T-helper 17 cell (primary cell): ENCODE results near the gene MTCH1. TPM values are rescaled to one million over a fixed set of nuclear protein-coding genes. Genes with fewer than 3 reads are reported as not detected.

ENCODE experiments used
- ATAC-seq: fragments of 150-1000 bp; cut with Tn5 transposase; 2 replicates; pipeline ENCODE4 v1.10.0; 2021; ENCODE audit warnings: mild to moderate bottlenecking, moderate library complexity
- DNase-seq, 3 donors: peaks; one replicate each; pipeline versions ENCODE4 v3.0.0 to v3.0.0-alpha.2; 2020 to 2021
- H3K9me3 ChIP-seq: one replicate; pipeline ENCODE4 v1.7.0; 2013; ENCODE audit warnings: low read length, mild to moderate bottlenecking; ENCODE audit not compliant: control insufficient read depth, poor library complexity, severe bottlenecking
- H3K27ac Mint-ChIP-seq: one replicate; pipeline ENCODE4 v1.8.0; 2022; ENCODE audit warnings: mild to moderate bottlenecking, moderate library complexity, mixed read lengths
- H3K27me3 Mint-ChIP-seq: one replicate; pipeline ENCODE4 v1.8.0; 2022; ENCODE audit warnings: mixed read lengths
- H3K36me3 Mint-ChIP-seq: one replicate; pipeline ENCODE4 v1.8.0; 2022; ENCODE audit warnings: low read depth, mixed read lengths
- H3K4me1 Mint-ChIP-seq: one replicate; pipeline ENCODE4 v1.8.0; 2022; ENCODE audit warnings: mild to moderate bottlenecking, mixed read lengths
- H3K4me3 Mint-ChIP-seq: one replicate; pipeline ENCODE4 v1.8.0; 2022; ENCODE audit warnings: mild to moderate bottlenecking, moderate library complexity, mixed read lengths
- total RNA-seq, 4 donors: library from RNA in 2 of 4; stranded (reverse) in 2 of 4; gene quantifications; one replicate each; pipeline ENCODE4 v1.2.3 and lab custom pipeline; 2022 to 2026

MTCH1 gene
- total RNA-seq, 2 donors from 2014 or later = 194 to 202 TPM

DNA sequence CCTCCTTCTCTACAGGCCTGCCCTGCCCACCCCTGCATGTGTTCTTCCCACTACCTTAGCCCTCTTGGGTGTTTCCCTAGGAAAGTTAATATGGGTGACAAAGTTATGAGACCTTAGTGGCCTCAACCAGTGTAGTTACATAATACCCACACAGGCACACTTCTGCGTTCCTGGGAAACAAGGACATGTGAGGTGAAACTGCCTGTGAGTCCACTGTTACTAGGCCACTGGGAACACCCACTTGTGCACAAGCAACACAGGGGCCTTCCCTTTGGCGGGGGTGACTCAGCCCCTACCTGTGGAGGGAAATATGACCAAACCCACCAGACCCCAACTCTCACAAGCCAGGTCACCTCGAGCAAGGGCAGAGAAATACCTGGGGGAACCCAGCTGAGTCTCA is 18.7 kb downstream of the MTCH1 start:
- Mint-ChIP-seq H3K27ac (peak overlapping the region; percentile 93), H3K36me3 (peaks cover 3% of the 10 kb centered on the region), H3K4me3 (no peak overlapping the region), H3K4me1 (peaks cover 32% of the 10 kb centered on the region), H3K27me3 (no peaks in the 10 kb centered on the region)
- ATAC-seq (no peak), DNase-seq (no peak)
- H3K9me3 ChIP-seq = no peaks in the 10 kb centered on the region

DNA sequence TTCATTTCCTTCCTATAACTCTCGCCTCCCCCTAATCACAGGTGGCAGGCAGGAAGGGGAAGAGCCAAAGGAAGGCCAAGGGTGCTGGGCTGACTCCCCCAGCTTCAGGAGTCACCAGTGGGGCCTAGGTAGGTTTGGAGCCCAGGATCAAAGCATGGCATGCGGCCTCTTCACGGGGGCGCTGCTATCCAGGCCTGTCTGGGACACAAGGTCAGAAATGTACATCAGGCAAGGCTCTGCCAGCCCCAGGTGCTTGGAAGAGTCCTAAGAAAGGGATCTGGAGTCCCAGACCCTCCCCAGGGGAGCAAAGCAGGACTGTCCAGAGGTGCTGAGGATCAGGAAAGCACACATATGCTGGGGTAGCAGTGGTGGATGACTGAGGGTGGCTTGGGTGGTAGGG is 21.1 kb downstream of the MTCH1 start:
- peak overlapping the region; percentile 93 for H3K27ac Mint-ChIP-seq
- no peaks in the 10 kb centered on the region for H3K9me3 ChIP-seq
- ATAC-seq (no peak), DNase-seq (no peak)
- H3K27me3 Mint-ChIP-seq = no peaks in the 10 kb centered on the region
- peak overlapping the region; percentile 31 for H3K4me3 Mint-ChIP-seq
- H3K4me1 Mint-ChIP-seq = peaks cover 41% of the 10 kb centered on the region
- H3K36me3 Mint-ChIP-seq = peaks cover 3% of the 10 kb centered on the region

DNA sequence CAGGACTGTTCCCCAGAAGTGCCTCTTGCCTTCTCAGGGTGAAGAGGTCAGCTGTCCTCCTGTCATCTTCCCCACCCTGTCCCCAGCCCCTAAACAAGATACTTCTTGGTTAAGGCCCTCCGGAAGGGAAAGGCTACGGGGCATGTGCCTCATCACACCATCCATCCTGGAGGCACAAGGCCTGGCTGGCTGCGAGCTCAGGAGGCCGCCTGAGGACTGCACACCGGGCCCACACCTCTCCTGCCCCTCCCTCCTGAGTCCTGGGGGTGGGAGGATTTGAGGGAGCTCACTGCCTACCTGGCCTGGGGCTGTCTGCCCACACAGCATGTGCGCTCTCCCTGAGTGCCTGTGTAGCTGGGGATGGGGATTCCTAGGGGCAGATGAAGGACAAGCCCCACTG is 21.6 kb downstream of the MTCH1 start:
- no peak for ATAC-seq
- H3K27me3 Mint-ChIP-seq = no peaks in the 10 kb centered on the region
- no peaks in the 10 kb centered on the region for H3K9me3 ChIP-seq
- peaks cover 3% of the 10 kb centered on the region for H3K36me3 Mint-ChIP-seq
- peaks cover 39% of the 10 kb centered on the region for H3K4me1 Mint-ChIP-seq
- peak overlapping the region; percentile 93 for H3K27ac Mint-ChIP-seq
- no peak overlapping the region for H3K4me3 Mint-ChIP-seq
- no peak for DNase-seq

DNA sequence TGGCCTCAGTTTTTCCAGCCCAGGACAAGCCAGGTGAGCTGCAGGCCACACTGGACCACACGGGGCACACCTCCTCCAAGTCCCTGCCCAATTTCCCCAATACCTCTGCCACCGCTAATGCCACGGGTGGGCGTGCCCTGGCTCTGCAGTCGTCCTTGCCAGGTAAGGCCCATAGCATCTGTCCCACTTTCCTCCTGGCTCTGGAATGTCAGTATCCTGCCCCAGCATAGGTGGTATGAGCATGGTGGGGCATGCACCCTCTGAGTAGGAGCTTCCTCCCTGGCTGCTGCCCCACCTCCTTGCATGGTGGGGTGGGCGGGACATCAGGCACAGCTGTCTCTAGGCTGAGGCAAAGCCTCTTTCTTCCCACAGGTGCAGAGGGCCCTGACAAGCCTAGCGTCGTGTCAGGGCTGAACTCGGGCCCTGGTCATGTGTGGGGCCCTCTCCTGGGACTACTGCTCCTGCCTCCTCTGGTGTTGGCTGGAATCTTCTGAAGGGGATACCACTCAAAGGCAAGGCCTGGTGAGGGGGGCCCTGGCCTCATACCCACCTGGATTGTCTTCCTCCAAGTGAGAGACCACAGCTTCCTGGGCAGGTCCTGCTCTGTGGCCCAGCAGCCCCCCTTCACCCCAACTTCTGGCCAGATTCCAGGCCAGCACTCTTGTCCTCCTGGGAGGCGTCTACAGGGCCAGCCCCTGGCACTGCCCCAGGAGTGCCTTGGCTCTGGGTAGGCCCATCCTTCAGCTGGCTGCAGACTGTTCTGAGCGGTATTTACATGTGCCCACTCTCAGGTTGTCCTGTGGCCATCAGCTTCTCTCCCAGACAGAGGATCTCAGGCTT is 22.3 kb downstream of the MTCH1 start:
- no peak for DNase-seq
- H3K9me3 ChIP-seq = no peaks in the 10 kb centered on the region
- Mint-ChIP-seq H3K27me3 (no peaks in the 10 kb centered on the region), H3K4me3 (peak overlapping the region; percentile 71), H3K4me1 (peaks cover 39% of the 10 kb centered on the region), H3K36me3 (peaks cover 1% of the 10 kb centered on the region), H3K27ac (peak overlapping the region; percentile 93)
- peak; percentile 70 for ATAC-seq

DNA sequence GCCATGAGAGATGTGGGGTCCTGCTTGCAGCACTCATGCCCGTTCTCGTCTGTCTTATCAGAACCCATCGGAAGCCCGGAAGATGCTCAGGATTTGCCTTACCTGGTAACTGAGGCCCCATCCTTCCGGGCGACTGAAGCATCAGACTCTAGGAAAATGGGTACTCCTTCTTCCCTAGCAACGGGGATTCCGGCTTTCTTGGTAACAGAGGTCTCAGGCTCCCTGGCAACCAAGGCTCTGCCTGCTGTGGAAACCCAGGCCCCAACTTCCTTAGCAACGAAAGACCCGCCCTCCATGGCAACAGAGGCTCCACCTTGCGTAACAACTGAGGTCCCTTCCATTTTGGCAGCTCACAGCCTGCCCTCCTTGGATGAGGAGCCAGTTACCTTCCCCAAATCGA is 23.1 kb downstream of the MTCH1 start:
- Mint-ChIP-seq H3K36me3 (no peaks in the 10 kb centered on the region), H3K27me3 (no peaks in the 10 kb centered on the region), H3K4me3 (peak overlapping the region; percentile 71), H3K4me1 (peaks cover 39% of the 10 kb centered on the region), H3K27ac (peak overlapping the region; percentile 93)
- peak; percentile 56 to 83 (median 73) for DNase-seq
- no peaks in the 10 kb centered on the region for H3K9me3 ChIP-seq
- ATAC-seq = peak; percentile 84

DNA sequence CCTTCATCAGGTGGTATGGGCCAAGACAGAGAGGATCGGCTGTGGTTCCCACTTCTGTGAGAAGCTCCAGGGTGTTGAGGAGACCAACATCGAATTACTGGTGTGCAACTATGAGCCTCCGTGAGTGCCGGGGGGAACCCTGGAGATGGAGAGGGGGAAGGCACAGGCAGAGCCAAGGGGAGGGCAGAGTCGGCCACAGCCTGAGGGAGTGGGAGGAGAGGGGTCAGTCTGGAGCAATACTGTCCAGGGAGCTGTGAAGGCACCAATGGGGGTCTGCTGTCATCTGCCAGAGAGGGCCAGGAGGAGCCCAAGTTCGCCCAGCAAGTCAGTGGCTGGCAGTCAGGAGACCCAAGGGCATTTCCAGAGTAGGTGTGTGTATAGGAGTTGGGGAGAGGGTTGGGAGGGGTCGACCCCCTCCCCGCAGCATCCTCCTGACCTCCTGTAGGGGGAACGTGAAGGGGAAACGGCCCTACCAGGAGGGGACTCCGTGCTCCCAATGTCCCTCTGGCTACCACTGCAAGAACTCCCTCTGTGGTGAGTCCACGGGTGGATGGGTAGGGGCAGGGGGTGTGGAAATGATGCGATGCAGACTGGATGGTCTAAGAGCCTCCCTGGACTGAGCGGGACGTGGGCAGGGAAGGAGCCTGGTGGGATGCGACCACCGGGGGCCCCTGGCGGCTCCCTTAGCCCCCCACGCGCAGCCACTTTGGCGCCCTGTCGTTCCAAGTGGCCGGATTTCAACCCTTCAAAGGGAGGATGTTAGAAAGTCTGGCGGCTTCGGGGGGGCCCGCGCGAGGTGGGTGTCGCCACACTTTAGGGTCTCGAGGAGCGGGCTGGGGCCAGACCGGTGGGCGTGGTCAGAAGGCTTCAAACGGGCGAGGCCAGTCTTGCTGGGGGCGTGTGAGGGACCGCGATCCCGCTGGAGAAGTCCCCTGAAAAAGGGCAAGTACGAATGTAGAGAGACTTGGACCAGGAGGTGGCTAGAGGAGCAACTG is 24.3 kb downstream of the MTCH1 start:
- no peak for ATAC-seq
- Mint-ChIP-seq H3K27me3 (no peaks in the 10 kb centered on the region), H3K4me1 (peaks cover 47% of the 10 kb centered on the region), H3K36me3 (peaks cover 2% of the 10 kb centered on the region), H3K4me3 (peak overlapping the region; percentile 66), H3K27ac (peak overlapping the region; percentile 93)
- H3K9me3 ChIP-seq = no peaks in the 10 kb centered on the region
- DNase-seq = no peak

DNA sequence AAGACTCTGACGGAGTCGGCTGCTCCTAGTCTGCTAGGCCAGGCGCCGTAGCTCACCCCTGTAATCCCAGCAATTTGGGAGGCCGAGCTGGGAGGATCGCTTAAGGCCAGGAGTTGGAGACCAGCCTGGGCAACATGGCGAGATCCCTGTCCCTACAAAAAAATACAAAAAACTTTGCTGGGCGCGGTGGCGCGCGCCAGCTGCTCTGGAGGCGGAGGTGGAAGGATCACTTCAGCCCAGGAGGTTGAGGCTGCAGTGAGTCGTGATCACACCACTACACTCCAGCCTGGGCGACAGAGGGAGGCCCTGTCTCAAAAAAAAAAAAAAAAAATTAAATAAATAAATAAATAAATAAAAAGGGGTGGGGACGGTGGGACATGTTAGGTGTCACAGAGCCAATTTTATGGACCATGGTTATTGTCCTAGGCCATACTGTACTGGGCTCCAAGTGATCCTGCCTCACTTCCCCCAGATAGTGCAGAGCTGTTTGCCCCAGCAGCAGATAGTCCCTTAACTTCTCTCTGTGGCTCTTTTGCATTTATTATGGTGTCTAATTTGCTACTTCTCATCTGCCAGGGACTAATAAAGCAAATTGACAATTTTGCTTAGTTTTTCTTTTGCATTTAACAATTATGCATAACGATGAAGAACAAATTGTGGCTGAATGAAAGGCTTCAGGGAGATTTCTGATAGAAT is 26.3 kb downstream of the MTCH1 start:
- DNase-seq (no peak), ATAC-seq (no peak)
- Mint-ChIP-seq H3K27me3 (no peaks in the 10 kb centered on the region), H3K4me1 (peaks cover 58% of the 10 kb centered on the region), H3K4me3 (no peak overlapping the region), H3K36me3 (peaks cover 2% of the 10 kb centered on the region), H3K27ac (peak overlapping the region; percentile 93)
- H3K9me3 ChIP-seq = no peaks in the 10 kb centered on the region

DNA sequence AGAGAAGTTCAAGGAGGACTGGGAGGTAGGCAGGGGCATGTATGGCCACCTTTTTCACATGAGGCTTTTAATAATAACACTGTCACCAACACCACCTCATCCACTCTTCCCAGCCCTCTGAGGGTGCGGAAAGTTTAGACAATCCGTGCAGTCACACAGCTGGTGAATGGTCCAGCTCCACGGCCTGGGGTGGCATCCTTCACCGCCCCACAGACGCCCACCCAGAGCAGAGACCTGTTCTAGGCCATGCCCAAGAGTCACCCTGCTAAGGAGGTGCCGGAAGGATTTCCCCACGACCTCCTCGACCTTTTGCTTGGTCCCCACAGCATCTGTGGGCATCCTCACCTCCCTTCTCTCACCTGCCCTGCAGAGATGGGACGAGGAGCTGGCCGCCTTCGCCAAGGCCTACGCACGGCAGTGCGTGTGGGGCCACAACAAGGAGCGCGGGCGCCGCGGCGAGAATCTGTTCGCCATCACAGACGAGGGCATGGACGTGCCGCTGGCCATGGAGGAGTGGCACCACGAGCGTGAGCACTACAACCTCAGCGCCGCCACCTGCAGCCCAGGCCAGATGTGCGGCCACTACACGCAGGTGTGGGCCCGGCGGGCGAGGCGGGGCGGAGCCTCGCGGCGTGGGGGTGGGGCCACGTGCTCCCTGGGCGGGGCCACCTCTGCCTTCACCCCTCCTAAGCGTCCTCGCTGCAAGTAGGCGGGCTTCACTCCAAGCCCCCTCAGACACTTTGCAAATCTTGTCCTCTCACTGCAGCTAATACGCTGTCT is 27.0 kb downstream of the MTCH1 start:
- ATAC-seq (no peak), DNase-seq (no peak)
- no peaks in the 10 kb centered on the region for H3K9me3 ChIP-seq
- H3K4me3 Mint-ChIP-seq = no peak overlapping the region
- peak overlapping the region; percentile 92 for H3K27ac Mint-ChIP-seq
- H3K4me1 Mint-ChIP-seq = peaks cover 61% of the 10 kb centered on the region
- H3K27me3 Mint-ChIP-seq = no peaks in the 10 kb centered on the region
- H3K36me3 Mint-ChIP-seq = peaks cover 2% of the 10 kb centered on the region

DNA sequence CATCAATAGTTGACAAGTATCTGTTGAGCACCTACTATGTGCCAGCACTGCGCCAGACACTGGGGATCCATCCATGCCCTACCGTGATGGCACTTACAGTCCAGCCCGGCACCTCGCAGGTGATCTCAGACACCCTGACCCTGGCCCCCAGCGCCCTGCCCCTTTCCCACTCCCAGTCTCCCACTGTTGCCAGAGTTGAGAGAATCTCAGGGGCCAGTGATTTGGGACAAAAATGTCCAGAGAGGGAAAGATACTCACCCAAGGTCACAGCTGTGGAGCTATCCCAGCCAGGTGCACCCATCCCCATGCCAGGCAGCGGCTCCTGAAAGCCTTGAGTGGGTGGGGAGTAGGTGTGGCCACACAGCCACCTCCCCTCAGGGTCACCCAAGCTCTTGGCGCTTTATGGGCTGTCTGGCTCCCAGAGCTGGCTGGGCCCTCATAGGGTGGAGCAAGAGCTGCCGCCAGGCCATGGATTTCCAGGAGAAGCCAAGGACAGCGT is 28.2 kb downstream of the MTCH1 start:
- H3K36me3 Mint-ChIP-seq = peaks cover 2% of the 10 kb centered on the region
- no peak overlapping the region for H3K4me3 Mint-ChIP-seq
- H3K4me1 Mint-ChIP-seq = peaks cover 58% of the 10 kb centered on the region
- ATAC-seq = no peak
- H3K27me3 Mint-ChIP-seq = no peaks in the 10 kb centered on the region
- H3K9me3 ChIP-seq = no peaks in the 10 kb centered on the region
- no peak for DNase-seq
- H3K27ac Mint-ChIP-seq = peak overlapping the region; percentile 92

DNA sequence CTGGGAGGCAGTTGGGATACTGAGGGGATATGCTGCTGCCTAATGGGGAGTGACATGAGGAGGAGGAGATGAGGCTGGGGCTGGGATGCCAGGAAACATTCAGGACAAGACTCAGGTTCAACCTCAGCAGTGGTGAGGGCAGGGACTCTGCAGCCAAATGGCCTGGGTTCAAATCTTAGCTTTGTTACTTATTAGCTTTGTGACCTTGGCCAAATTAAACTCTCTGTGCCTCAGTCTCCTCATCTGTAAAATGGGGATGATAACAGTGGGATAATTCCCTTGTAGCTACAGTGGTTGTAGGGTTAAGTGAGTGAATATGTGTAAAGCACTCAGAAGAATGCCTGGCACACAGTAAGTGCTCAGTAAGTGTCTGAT is 29.6 kb downstream of the MTCH1 start:
- ATAC-seq (no peak), DNase-seq (no peak)
- Mint-ChIP-seq H3K36me3 (peaks cover 2% of the 10 kb centered on the region), H3K4me1 (peaks cover 53% of the 10 kb centered on the region), H3K27me3 (no peaks in the 10 kb centered on the region), H3K4me3 (peak overlapping the region; percentile 94), H3K27ac (peak overlapping the region; percentile 92)
- H3K9me3 ChIP-seq = no peaks in the 10 kb centered on the region

DNA sequence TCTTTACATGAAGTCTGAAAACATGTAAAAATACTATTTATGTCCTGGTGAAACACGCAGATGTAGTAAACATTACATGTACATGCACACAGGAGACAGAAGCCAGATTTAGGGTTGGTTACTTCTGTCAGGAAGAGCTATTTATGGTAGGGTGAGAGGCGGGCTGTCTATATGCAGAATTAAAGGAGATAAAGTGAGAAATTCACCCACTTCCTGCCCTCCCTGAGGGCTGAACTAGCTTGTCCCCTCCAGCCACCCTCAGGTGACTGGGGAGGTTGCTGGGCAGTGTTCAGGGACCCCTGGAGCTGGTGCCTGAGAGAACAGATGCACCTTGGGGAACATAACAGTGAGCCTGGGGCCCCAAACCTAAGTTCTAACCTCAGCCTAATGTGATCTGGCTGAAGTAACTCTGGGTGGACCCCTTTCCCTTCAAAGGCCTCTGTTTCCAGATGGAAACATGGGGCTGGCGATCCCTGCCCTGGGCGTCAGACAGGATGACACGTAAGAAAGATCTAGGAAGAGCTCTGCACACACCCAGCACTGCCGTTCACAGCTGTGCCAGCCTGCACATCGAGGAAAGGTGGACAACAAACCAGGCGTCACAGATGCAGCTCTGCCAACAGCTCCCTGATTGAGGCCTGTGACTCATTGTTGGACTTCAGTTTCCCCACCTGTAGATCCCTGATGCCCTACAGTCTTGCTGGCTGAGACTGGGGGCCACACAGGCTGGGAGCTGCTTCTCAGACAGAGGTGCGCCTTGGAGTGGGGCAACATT is 30.1 kb downstream of the MTCH1 start:
- no peaks in the 10 kb centered on the region for H3K9me3 ChIP-seq
- ATAC-seq (peak; percentile 54), DNase-seq (no peak)
- H3K27ac Mint-ChIP-seq = peak overlapping the region; percentile 92
- peak overlapping the region; percentile 94 for H3K4me3 Mint-ChIP-seq
- no peaks in the 10 kb centered on the region for H3K27me3 Mint-ChIP-seq
- peaks cover 48% of the 10 kb centered on the region for H3K4me1 Mint-ChIP-seq
- H3K36me3 Mint-ChIP-seq = peaks cover 2% of the 10 kb centered on the region

DNA sequence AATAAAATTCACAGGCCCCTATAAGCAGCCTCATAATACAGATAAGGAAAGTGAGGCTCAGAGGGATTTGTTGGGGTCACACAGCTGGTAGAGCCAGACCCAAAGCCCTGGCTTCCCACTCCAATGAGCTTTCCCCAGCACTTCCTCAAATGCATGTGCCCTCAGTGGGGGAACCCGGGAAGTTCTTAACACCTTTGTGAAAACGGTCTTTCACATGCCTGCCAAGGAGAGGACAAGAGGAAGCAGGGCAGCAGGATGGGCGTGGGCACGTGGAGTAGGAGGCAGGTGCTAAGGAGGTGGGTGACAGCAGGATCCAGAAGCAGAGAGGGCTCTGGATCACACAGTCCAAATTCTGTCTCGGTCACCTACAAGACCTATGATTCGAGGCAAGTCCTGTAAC is 30.9 kb downstream of the MTCH1 start:
- peak overlapping the region; percentile 94 for H3K4me3 Mint-ChIP-seq
- peaks cover 47% of the 10 kb centered on the region for H3K4me1 Mint-ChIP-seq
- DNase-seq (no peak), ATAC-seq (peak; percentile 32)
- no peaks in the 10 kb centered on the region for H3K27me3 Mint-ChIP-seq
- H3K36me3 Mint-ChIP-seq = peaks cover 2% of the 10 kb centered on the region
- H3K27ac Mint-ChIP-seq = peak overlapping the region; percentile 92
- H3K9me3 ChIP-seq = no peaks in the 10 kb centered on the region
